GM12892 (cell line): ENCODE data around the gene PRIMA1.

Experiments used
- POLR2A ChIP-seq: IDR thresholded peaks from 2 replicates; pipeline ENCODE4 v1.6.1; 2011; ENCODE audit warnings: low read depth, low read length, control low read depth
- POLR2AphosphoS5 ChIP-seq: IDR thresholded peaks from 2 replicates; pipeline ENCODE4 v1.6.1; 2011; ENCODE audit warnings: low read depth, low read length, control low read depth

- TF ChIP-seq POLR2AphosphoS5 (no peak), POLR2A (no peak)
These were observed 94.4 kb downstream of the PRIMA1 start for GRCh38 chr14:93693914-93694313.
